GM19452 (cell line): ENCODE data around the gene TMEM91.

Source experiments
- ATAC-seq: cut with Tn5 transposase; IDR thresholded peaks from one replicate; pipeline ENCODE4 v1.9.1; 2021; ENCODE audit not compliant: unreplicated experiment

The TMEM91 gene

GRCh38 chr19:41427647-41428480 lies 51.5 kb downstream of the TMEM91 start:
- no peak for ATAC-seq

GRCh38 chr19:41428481-41428859 lies 52.1 kb downstream of the TMEM91 start:
- ATAC-seq, result no peak

DNA sequence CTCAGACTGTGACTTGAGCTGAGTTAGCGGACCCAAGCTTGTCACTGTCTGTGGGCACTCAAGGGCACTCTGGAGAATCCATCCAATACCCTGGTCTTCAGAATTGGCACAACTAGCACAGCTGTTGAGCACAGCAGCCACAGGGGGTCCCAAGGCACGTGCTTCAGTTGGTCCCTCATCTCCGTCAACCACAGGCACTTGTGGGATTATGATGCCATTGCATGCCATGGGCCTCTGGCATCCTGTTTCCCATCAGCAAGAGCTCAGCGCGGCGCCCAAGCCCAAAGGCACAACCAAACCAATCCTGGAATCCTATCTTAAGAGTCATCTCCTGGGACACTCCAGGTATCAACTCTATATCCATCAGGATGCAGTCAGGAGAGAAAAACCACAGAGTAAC lies 54.6 kb downstream of the TMEM91 start:
- ATAC-seq, result no peak

DNA sequence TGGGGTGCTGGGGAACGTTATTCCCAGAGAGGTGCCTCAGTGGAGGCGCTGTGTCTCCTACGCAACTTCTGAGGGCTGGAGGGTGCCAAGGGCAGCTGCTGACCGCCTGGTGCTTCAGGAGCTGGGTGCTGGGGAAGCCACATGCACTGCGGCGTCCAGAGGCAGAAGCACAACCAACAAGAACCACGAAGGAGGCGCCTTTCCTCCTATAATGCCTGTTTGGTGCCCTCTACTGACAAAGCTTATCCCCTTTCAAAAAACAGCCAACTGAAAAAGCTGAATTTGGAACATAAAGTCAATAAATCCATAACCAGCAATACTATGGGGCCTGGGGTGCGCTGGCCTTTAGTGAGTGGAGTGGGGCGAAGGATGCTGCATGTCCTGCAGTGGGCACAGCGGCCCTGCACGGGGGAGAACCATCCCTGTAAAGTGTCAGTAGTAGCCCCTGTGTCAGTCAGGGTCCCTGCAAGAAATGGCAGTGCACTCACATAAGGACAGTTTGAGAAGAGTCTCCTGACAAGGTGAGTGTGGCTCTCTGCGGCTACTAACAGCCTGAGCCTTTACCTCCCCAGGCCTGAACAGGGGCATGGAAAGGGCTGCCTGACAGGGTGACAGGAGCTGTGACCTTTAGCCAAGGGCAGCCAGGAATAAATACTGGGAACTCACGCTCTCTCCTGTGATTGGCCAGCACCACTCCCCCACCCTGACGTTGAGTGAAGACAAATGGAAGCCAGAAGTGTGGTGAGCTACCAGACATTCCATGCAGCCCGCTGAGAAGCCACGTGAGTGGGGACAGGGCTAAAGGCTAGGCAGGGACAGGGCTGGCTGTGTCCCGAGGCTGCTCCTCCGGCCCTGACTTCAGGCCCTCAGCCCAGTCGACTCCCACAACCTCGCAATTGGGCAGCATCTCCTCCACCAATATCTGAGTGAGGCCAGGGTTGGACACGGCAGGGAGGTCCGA lies 55.4 kb downstream of the TMEM91 start:
- no peak for ATAC-seq

DNA sequence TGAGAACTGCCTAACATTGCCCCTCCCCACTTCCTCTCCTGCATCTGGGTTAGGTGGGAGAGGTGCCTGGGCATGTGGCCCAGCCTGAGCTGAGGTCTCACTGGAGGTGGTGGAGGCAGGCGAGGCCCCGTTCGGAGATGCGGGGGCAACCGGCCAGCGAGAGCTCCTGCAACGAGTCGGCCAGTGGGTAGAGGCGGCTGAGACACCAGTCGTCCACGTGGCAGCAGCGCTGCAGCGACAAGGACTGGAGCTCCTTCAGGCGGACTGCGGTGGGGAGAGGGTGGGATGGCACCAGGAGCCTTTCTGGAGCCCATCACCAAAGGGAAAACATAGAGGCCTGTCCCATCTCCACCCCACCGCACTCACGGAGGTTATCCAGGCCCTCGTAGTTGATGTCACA lies 56.8 kb downstream of the TMEM91 start:
- ATAC-seq, result no peak
